Transverse colon (tissue), 4 donors: ENCODE results near the gene SNTA1. TPM values are rescaled to one million over a fixed set of nuclear protein-coding genes. Genes with fewer than 3 reads are reported as not detected.
A peak's percentile ranks its signal among the peaks of the same experiment; 100 is the strongest.

Source experiments
- DNase-seq: peaks from one replicate; pipeline ENCODE4 v3.0.0-alpha.2; 2019
- H3K27ac ChIP-seq, 4 donors: fragments of 200-600 bp; sonication (generic); 2 replicates each; pipeline ENCODE4 v1.5.1; 2016 to 2018; ENCODE audit warnings: inconsistent platforms in 4 of 4
- H3K27me3 ChIP-seq: fragments of 200-600 bp; sonication (generic); 2 replicates; pipeline ENCODE4 v1.5.1; 2017; ENCODE audit warnings: inconsistent platforms
- H3K36me3 ChIP-seq, 4 donors: fragments of 200-600 bp; sonication (generic); 2 replicates each; pipeline ENCODE4 v1.5.1; 2017 to 2019; ENCODE audit warnings: inconsistent platforms in 4 of 4
- H3K4me1 ChIP-seq, 4 donors: fragments of 200-600 bp; sonication (generic); 2 replicates each; pipeline ENCODE4 v1.5.1; 2017 to 2020; ENCODE audit warnings: inconsistent platforms in 4 of 4
- H3K4me3 ChIP-seq, 4 donors: fragments of 200-600 bp; sonication (generic); 1 replicate in 1 of 4; 2 replicates in 3 of 4; pipeline versions ENCODE4 v1.5.1 to v1.6.1; 2017 to 2019; ENCODE audit warnings: inconsistent platforms in 4 of 4
- H3K9me3 ChIP-seq, 2 donors: fragments of 200-600 bp; sonication (generic); 2 replicates each; pipeline ENCODE4 v1.5.1; 2017 to 2019; ENCODE audit warnings: inconsistent platforms in 2 of 2
- CTCF ChIP-seq, 5 experiments: fragments of 200-600 bp in 3 of 5; fragments of 450-650 bp in 2 of 5; sonication (generic) in 3 of 5; IDR thresholded peaks; 1 replicate in 2 of 5; 2 replicates in 3 of 5; pipeline ENCODE4 v1.5.1; 2016 to 2017; ENCODE audit warnings: antibody characterized with exemption in 5 of 5, inconsistent platforms in 3 of 5, mild to moderate bottlenecking in 2 of 5, moderate library complexity in 1 of 5
- EP300 ChIP-seq: sonication (generic); formaldehyde crosslinking; IDR thresholded peaks from one replicate; pipeline ENCODE4 v1.6.1; 2017; ENCODE audit warnings: antibody characterized with exemption, low read depth
- POLR2A ChIP-seq: fragments of 450-650 bp; IDR thresholded peaks from one replicate; pipeline ENCODE4 v1.6.1; 2016; ENCODE audit warnings: antibody characterized with exemption, mild to moderate bottlenecking, moderate library complexity
- POLR2AphosphoS5 ChIP-seq, 3 donors: sonication (generic); formaldehyde crosslinking; IDR thresholded peaks; one replicate each; pipeline ENCODE4 v1.6.1; 2016; ENCODE audit warnings: antibody characterized with exemption in 3 of 3
- WGBS, 2 donors: methylation state at CpG; one replicate each; pipeline ENCODE4 v1.1.5; 2018; ENCODE audit warnings: low coverage in 1 of 2; 5-methylcytosine and 5-hydroxymethylcytosine counted together
- in situ Hi-C, 4 donors: fragments of 200-750 bp; cut with MboI; loops; one replicate each; pipeline versions ENCODE4 v1.15.0 to v1.15.1; 2017; ENCODE audit warnings: low sequenced_read_pairs in 3 of 4, low pct_ligation_motif_present in 1 of 4, low pct_unique_long_range_greater_than_20kb in 1 of 4
- intact Hi-C: fragments of 100-400 bp; cut with DNase I; formaldehyde crosslinking; loops from one replicate; pipeline ENCODE4 v1.15.1; 2023; ENCODE audit warnings: low total_unique reads
- total RNA-seq, 4 donors: library from RNA; depleted of rRNA; stranded (reverse); fragments of >200 nt; gene quantifications; one replicate each; pipeline ENCODE4 v1.1.0, GENCODE V29; 2016

SNTA1 gene
- total RNA-seq, 4 donors from 2014 or later = 10.3 to 21.7 (median 14.5) TPM

DNA sequence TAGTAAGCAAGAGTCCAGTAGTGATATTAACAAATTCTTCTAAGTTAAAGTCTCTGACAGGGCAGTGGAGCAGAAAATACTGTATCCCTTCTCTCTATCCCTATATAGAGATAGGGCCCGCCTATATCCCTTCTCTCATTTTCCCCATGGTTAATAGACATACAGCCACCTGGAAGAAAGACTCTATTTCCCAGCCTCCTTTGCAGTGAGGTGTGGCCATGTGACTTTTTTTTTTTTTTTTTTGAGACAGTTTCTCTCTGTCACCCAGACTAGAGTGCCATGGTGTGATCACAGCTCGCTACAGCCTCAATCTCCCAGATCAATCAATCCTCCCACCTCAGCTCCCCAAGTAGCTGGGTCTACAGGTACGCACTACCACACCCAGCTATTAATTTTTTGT lies 25.5 kb downstream of the SNTA1 start:
- 90 to 100% methylated on average over 1 to 3 of the region's 3 CpGs for WGBS, 2 donors
- intact Hi-C loops = no loop called here
- Histone ChIP-seq H3K27ac (no peak overlapping the region), H3K9me3 (no peaks in the 10 kb centered on the region), H3K4me1 (no peaks in the 10 kb centered on the region), H3K4me3 (no peak overlapping the region), H3K27me3 (no peaks in the 10 kb centered on the region), H3K36me3 (no peaks in the 10 kb centered on the region)
- in situ Hi-C loops = no loop called here
- no peak for DNase-seq
- no peak for TF ChIP-seq EP300
- no peak for TF ChIP-seq CTCF (IDR thresholded peaks at IDR 0.05)
- TF ChIP-seq POLR2A = no peak
- no peak for TF ChIP-seq POLR2AphosphoS5 (IDR thresholded peaks at IDR 0.05)

DNA sequence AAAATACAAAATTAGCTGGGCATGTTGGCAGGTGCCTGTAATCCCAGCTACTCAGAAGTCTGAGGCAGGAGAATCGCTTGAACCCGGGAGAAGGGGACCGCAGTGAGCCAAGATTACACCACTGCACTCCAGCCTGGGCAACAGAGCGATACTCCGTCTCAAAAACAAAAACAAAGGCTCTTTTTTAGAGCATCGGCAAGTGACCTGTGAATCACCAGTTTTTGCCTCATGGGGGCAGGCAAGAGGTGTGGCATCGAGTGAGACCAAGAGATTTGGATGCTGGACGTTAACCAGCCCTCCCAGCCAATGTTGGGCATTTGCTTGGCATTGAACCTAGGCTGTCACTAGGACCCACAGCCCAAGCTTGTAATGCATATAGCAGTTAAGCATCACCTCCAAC lies 27.6 kb downstream of the SNTA1 start:
- DNase-seq = no peak
- Histone ChIP-seq H3K36me3 (peaks cover 0 to 5% (median 0%) of the 10 kb centered on the region in 4 donors), H3K27me3 (no peaks in the 10 kb centered on the region), H3K4me1 (no peaks in the 10 kb centered on the region), H3K9me3 (no peaks in the 10 kb centered on the region), H3K4me3 (no peak overlapping the region), H3K27ac (no peak overlapping the region)
- in situ Hi-C loops (no loop called here), intact Hi-C loops (no loop called here)
- peak in 4 of 5 experiments; percentile 27 to 43 (median 40) for TF ChIP-seq CTCF (IDR thresholded peaks at IDR 0.05)
- TF ChIP-seq EP300 = no peak
- WGBS, 2 donors = 34 to 79% methylated on average over 5 to 8 of the region's 8 CpGs

- intact Hi-C loops = no loop called here
These were observed 31.1 kb downstream of the SNTA1 start for GRCh38 chr20:33412484-33412838.

DNA sequence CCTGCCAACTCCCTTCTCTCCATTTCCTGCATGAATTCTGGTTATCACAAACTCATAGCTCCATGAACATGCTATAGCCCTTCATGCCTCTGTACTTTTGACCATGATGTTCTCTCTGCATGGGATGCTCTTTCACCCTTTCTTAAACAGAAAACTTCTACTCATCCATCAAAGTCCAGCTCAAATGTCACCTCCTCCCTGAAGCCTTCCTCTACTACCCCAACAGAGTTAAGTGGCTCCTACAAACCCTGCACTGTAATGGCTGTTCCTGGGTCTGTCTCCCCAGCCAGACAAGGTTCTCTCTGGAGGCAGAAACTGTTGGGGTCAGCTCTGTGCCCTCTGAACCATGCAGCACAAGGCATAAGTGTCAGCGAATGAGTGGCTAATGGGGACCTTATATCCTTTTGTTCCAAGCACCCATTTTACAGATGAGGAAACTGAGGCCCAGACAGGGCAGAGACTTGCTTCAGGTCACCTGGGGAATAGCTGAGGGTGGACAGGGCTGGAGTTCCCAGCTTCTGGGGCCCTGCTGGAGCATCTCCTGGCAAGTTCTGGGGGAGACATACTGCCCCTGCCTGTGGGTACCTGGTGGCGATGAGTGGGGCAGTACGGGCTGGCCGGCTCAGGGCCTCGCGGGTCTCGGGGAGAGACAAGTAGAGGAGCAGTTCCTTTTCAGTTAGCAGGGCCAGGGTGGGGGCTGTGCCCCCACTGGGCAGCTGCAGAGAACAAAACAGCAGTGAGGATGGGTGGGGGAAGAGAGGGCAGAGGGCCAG lies 31.7 kb downstream of the SNTA1 start:
- Histone ChIP-seq H3K9me3 (no peaks in the 10 kb centered on the region), H3K4me3 (no peak overlapping the region), H3K4me1 (no peaks in the 10 kb centered on the region), H3K27me3 (no peaks in the 10 kb centered on the region), H3K27ac (no peak overlapping the region), H3K36me3 (peaks cover 0 to 5% (median 0%) of the 10 kb centered on the region in 4 donors)
- DNase-seq = no peak
- in situ Hi-C loops = no loop called here
- TF ChIP-seq CTCF (IDR thresholded peaks at IDR 0.05) (no peak), POLR2AphosphoS5 (IDR thresholded peaks at IDR 0.05) (no peak), POLR2A (no peak), EP300 (no peak)
- intact Hi-C loops = no loop called here
- 97% methylated on average over 7 of the region's 7 CpGs; no CpG with 5 or more reads in 1 of the 2 donors for WGBS, 2 donors

More at GRCh38 chr20:33412484-33412838, 31.1 kb downstream of the SNTA1 start:
- Histone ChIP-seq H3K4me3 (no peak overlapping the region), H3K4me1 (no peaks in the 10 kb centered on the region), H3K27me3 (no peaks in the 10 kb centered on the region), H3K27ac (no peak overlapping the region), H3K36me3 (peaks cover 0 to 5% (median 0%) of the 10 kb centered on the region in 4 donors), H3K9me3 (no peaks in the 10 kb centered on the region)
- 88% methylated on average over 8 of the region's 8 CpGs; no CpG with 5 or more reads in 1 of the 2 donors for WGBS, 2 donors
- no peak for TF ChIP-seq POLR2AphosphoS5 (IDR thresholded peaks at IDR 0.05)
- no peak for TF ChIP-seq POLR2A
- TF ChIP-seq EP300 = no peak
- TF ChIP-seq CTCF (IDR thresholded peaks at IDR 0.05) = no peak
- in situ Hi-C loops = no loop called here
- no peak for DNase-seq
